Endothelial cell of umbilical vein (primary cell): Measurements from ENCODE around the gene NCK2. TPM values are rescaled to one million over a fixed set of nuclear protein-coding genes. Genes with fewer than 3 reads are reported as not detected.

Source experiments
- BruUV-seq: library from RNA; stranded (reverse); fragments of 400-500 nt; replicated peaks from 2 replicates; lab custom pipeline; 2021; lab: Mats Ljungman, UMichigan
- CTCF ChIA-PET: fragments of 300-600, 350-600 bp; sonication (Branson Sonifier 250); formaldehyde crosslinking; loops from one replicate; lab custom pipeline; 2021; ENCODE audit warnings: antibody characterized with exemption, inconsistent platforms; lab: Charles Lee
- POLR2A ChIA-PET: fragments of 300-600, 350-600 bp; sonication (Branson Sonifier 250); formaldehyde crosslinking; loops from one replicate; lab custom pipeline; 2021; ENCODE audit warnings: antibody characterized with exemption, inconsistent platforms; lab: Charles Lee
- DNase-seq: peaks from one replicate; pipeline ENCODE4 v3.0.0-alpha.2; 2011; ENCODE audit warnings: low read depth, low spot score
- FAIRE-seq: peaks from 2 replicates; lab custom pipeline; 2011; peaks lifted over from hg19 to GRCh38; lab: Jason Lieb, UNC
- H2AFZ ChIP-seq: 2 replicates; pipeline ENCODE4 v1.6.0; 2012; ENCODE audit warnings: low read depth, low read length, control low read depth, inconsistent platforms
- H3K27ac ChIP-seq: 2 replicates; pipeline ENCODE4 v1.5.1; 2011; ENCODE audit warnings: low read depth, mild to moderate bottlenecking, control low read depth, low read length, moderate library complexity; ENCODE audit not compliant: insufficient read depth
- H3K27me3 ChIP-seq, 2 experiments: 2 replicates each; pipeline versions ENCODE4 v1.6.0 to v1.6.1; 2011; ENCODE audit warnings: low read length in 2 of 2, mixed read lengths in 1 of 2; ENCODE audit not compliant: control insufficient read depth in 2 of 2, insufficient read depth in 2 of 2
- H3K36me3 ChIP-seq, 2 experiments: 2 replicates in 1 of 2; 3 replicates in 1 of 2; pipeline ENCODE4 v1.5.1; 2011; ENCODE audit warnings: low read length in 2 of 2, mild to moderate bottlenecking in 1 of 2, moderate library complexity in 1 of 2; ENCODE audit not compliant: control insufficient read depth in 2 of 2, insufficient read depth in 2 of 2; ENCODE audit errors: extremely low read depth in 1 of 2
- H3K4me1 ChIP-seq: 3 replicates; pipeline ENCODE4 v1.5.1; 2011; ENCODE audit warnings: mild to moderate bottlenecking, low read length; ENCODE audit not compliant: control insufficient read depth, insufficient read depth; ENCODE audit errors: extremely low read depth
- H3K4me2 ChIP-seq: 2 replicates; pipeline ENCODE4 v1.6.1; 2011; ENCODE audit warnings: low read length, control low read depth, mixed read lengths; ENCODE audit not compliant: insufficient read depth
- H3K4me3 ChIP-seq, 3 experiments: fragments of 200-600 bp in 1 of 3; sonication (generic), shearing (Covaris generic) in 1 of 3; replicated peaks in 1 of 3; 2 replicates each; pipeline ENCODE4 v1.5.1; 2011 to 2016; ENCODE audit warnings: control low read depth in 3 of 3, low read length in 3 of 3, mild to moderate bottlenecking in 2 of 3, inconsistent platforms in 1 of 3, low read depth in 1 of 3, moderate library complexity in 1 of 3; ENCODE audit not compliant: insufficient read depth in 1 of 3
- H3K79me2 ChIP-seq: 2 replicates; pipeline ENCODE4 v1.6.0; 2012; ENCODE audit warnings: low read length, inconsistent platforms; ENCODE audit not compliant: control insufficient read depth, insufficient read depth
- H3K9ac ChIP-seq: replicated peaks from 2 replicates; pipeline ENCODE3; 2011; ENCODE audit warnings: low read length, control low read depth; ENCODE audit not compliant: insufficient read depth; ENCODE audit errors: extremely low read depth
- H3K9me1 ChIP-seq: replicated peaks from 3 replicates; pipeline ENCODE4 v1.6.0; 2011; ENCODE audit warnings: mild to moderate bottlenecking, low read length; ENCODE audit not compliant: control insufficient read depth, insufficient read depth; ENCODE audit errors: extremely low read depth
- H3K9me3 ChIP-seq: replicated peaks from 2 replicates; pipeline ENCODE4 v1.5.1; 2012; ENCODE audit warnings: low read length, inconsistent platforms; ENCODE audit not compliant: control insufficient read depth, insufficient read depth
- H4K20me1 ChIP-seq: replicated peaks from 2 replicates; pipeline ENCODE3; 2011; ENCODE audit warnings: mild to moderate bottlenecking, low read length; ENCODE audit not compliant: control insufficient read depth, insufficient read depth; ENCODE audit errors: extremely low read depth
- CTCF ChIP-seq, 2 donors: IDR thresholded peaks; 1 replicate in 1 of 2; 2 replicates in 1 of 2; pipeline ENCODE4 v1.5.1; 2011; ENCODE audit warnings: low read length in 2 of 2, mild to moderate bottlenecking in 2 of 2, moderate library complexity in 2 of 2, control low read depth in 1 of 2, inconsistent platforms in 1 of 2, low read depth in 1 of 2; ENCODE audit not compliant: insufficient read depth in 1 of 2; ENCODE audit errors: extremely low read depth in 1 of 2
- EZH2 ChIP-seq: IDR thresholded peaks from 2 replicates; pipeline ENCODE4 v1.6.1; 2012; ENCODE audit warnings: borderline replicate concordance, low read depth, mild to moderate bottlenecking, moderate library complexity, low read length, inconsistent platforms; ENCODE audit not compliant: severe bottlenecking
- FOS ChIP-seq: IDR thresholded peaks from 2 replicates; pipeline ENCODE4 v1.6.1; 2011; ENCODE audit warnings: mild to moderate bottlenecking, low read length, moderate library complexity, borderline replicate concordance; ENCODE audit not compliant: insufficient read depth
- GATA2 ChIP-seq: IDR thresholded peaks from 2 replicates; pipeline ENCODE4 v1.7.0; 2011; ENCODE audit warnings: low read depth, mild to moderate bottlenecking, moderate library complexity, mixed read lengths, low read length; ENCODE audit not compliant: insufficient read length, insufficient read depth
- JUN ChIP-seq: IDR thresholded peaks from 2 replicates; pipeline ENCODE4 v1.6.1; 2011; ENCODE audit warnings: borderline replicate concordance, low read depth; ENCODE audit not compliant: insufficient read length, insufficient read depth
- MAX ChIP-seq: IDR thresholded peaks from 2 replicates; pipeline ENCODE4 v1.6.1; 2011; ENCODE audit not compliant: insufficient read depth, insufficient read length
- MYC ChIP-seq: IDR thresholded peaks from one replicate; pipeline ENCODE4 v1.6.1; 2011; ENCODE audit warnings: mild to moderate bottlenecking, low read depth, low read length
- POLR2A ChIP-seq: IDR thresholded peaks from 2 replicates; pipeline ENCODE4 v1.6.1; 2012; ENCODE audit warnings: low read depth, mild to moderate bottlenecking, control low read depth, low read length
- POLR2AphosphoS5 ChIP-seq: IDR thresholded peaks from 2 replicates; pipeline ENCODE4 v1.6.1; 2012; ENCODE audit warnings: low read depth, mild to moderate bottlenecking, control low read depth, low read length, moderate library complexity; ENCODE audit not compliant: insufficient read depth
- dilution Hi-C: fragments of 300-500 bp; cut with MboI; formaldehyde crosslinking; loops from one replicate; pipeline ENCODE4 v1.15.0; 2019; ENCODE audit warnings: low sequenced_read_pairs; ENCODE audit not compliant: extremely low pct_ligation_motif_present
- intact Hi-C: fragments of 100-400 bp; cut with micrococcal nuclease; formaldehyde crosslinking; loops from one replicate; pipeline ENCODE4 v1.10.0; 2022
- polyA plus RNA-seq, 4 experiments: library from polyadenylated mRNA; depleted of rRNA in 3 of 4; stranded (reverse) in 3 of 4; unstranded in 1 of 4; fragments of >200 nt; gene quantifications; 2 replicates each; pipeline versions ENCODE4 v1.2.1 to v1.2.3, GENCODE V29; 2011 to 2012; ENCODE audit warnings: missing spikeins in 1 of 4
- total RNA-seq: library from RNA; stranded (reverse); gene quantifications from 2 replicates; pipeline ENCODE4 v1.2.3, GENCODE V29; 2021

Gene NCK2
- total and polyA plus RNA-seq, 2 donors (not counting 3 experiments of a cell fraction or from before 2014, with no cell fraction given): 23.8 to 39.1 TPM

GRCh38 chr2:105739944-105740530, 4.7 kb upstream of the NCK2 start:
- no peak overlapping the region for H3K4me3 ChIP-seq
- H3K79me2 ChIP-seq: no peaks in the 10 kb centered on the region
- no peaks in the 10 kb centered on the region for H3K9me1 ChIP-seq
- intact Hi-C loops: loop anchor here (10.0 kb wide), 3 partner anchors 145 to 395 kb away; no protein-coding TSS in a partner anchor
- peaks cover 4% of the 10 kb centered on the region for H3K4me1 ChIP-seq
- no TSS peak for BruUV-seq
- H4K20me1 ChIP-seq: no peaks in the 10 kb centered on the region
- no peak for TF ChIP-seq MAX
- TF ChIP-seq POLR2AphosphoS5: no peak
- TF ChIP-seq CTCF (IDR thresholded peaks at IDR 0.05; ENCODE audit: extremely low read depth in 1 of 2, insufficient read depth in 1 of 2, low read depth in 1 of 2, low read length in 2 of 2): no peak
- no peak for TF ChIP-seq POLR2A
- TF ChIP-seq FOS: no peak
- TF ChIP-seq JUN: no peak
- TF ChIP-seq EZH2: no peak
- TF ChIP-seq MYC: no peak
- no peak for TF ChIP-seq GATA2
- no peak overlapping the region for H3K9ac ChIP-seq
- no peaks in the 10 kb centered on the region for H3K36me3 ChIP-seq
- H3K27me3 ChIP-seq: peaks cover 22 to 31% of the 10 kb centered on the region in 2 experiments
- dilution Hi-C loops: no loop called here
- DNase-seq (no peak), FAIRE-seq (no peak)
- no peak overlapping the region for H3K4me2 ChIP-seq
- no peak overlapping the region for H3K27ac ChIP-seq
- CTCF ChIA-PET: interaction anchor here (0.9 kb wide), 1 partner anchor 10 kb away, joined by 3 read pairs; no protein-coding TSS in a partner anchor
- H3K9me3 ChIP-seq: no peaks in the 10 kb centered on the region
- no peak overlapping the region for H2AFZ ChIP-seq
- POLR2A ChIA-PET: no interaction called here
